OCI-LY1 (cell line): ENCODE results near the gene TPCN2.

Experiments
- EZH2 ChIP-seq: fragments of 200-600 bp; sonication (generic), shearing (Covaris generic); IDR thresholded peaks from 2 replicates; pipeline ENCODE4 v1.8.0; 2017; ENCODE audit warnings: borderline replicate concordance, mixed run types, mild to moderate bottlenecking, antibody characterized with exemption, low read length, moderate library complexity, mixed read lengths
- TF ChIP-seq, protein P1 (sequence below): fragments of 200-600 bp; sonication (generic), shearing (Covaris generic); IDR thresholded peaks from 2 replicates; pipeline ENCODE4 v1.5.1; 2017; ENCODE audit warnings: mild to moderate bottlenecking, antibody characterized with exemption, low read length, moderate library complexity, mixed read lengths

DNA sequence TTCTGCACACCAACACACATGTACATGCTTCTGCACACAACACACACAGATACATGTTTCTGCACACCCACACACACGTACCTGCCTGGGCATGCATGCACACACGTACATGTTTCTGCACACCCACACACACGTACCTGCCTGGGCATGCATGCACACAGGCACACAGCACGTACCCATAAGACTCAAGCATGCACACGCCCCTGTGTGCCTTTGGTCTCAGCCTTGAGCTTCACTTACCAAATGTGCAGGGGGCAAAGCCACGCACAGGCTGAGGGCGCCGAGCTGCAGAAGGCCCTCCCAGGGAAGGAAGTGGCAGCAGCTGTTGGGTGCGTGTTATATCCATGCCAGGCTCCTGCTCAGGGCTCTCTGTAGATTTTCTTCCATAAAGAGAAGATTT lies 72.3 kb downstream of the TPCN2 start:
- TF ChIP-seq, protein P1, sequence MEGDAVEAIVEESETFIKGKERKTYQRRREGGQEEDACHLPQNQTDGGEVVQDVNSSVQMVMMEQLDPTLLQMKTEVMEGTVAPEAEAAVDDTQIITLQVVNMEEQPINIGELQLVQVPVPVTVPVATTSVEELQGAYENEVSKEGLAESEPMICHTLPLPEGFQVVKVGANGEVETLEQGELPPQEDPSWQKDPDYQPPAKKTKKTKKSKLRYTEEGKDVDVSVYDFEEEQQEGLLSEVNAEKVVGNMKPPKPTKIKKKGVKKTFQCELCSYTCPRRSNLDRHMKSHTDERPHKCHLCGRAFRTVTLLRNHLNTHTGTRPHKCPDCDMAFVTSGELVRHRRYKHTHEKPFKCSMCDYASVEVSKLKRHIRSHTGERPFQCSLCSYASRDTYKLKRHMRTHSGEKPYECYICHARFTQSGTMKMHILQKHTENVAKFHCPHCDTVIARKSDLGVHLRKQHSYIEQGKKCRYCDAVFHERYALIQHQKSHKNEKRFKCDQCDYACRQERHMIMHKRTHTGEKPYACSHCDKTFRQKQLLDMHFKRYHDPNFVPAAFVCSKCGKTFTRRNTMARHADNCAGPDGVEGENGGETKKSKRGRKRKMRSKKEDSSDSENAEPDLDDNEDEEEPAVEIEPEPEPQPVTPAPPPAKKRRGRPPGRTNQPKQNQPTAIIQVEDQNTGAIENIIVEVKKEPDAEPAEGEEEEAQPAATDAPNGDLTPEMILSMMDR: no peak
- TF ChIP-seq EZH2: no peak
